Glutamatergic neuron (in vitro differentiated cells): ENCODE measurements around the gene RNF144A. TPM values are rescaled to one million over a fixed set of nuclear protein-coding genes. Genes with fewer than 3 reads are reported as not detected.
A peak's percentile ranks its signal among the peaks of the same experiment; 100 is the strongest.

Experiments
- DNase-seq: peaks from one replicate; pipeline ENCODE4 v3.0.0; 2022
- H3K27ac Mint-ChIP-seq: one replicate; pipeline ENCODE4 v1.8.0; 2020; ENCODE audit warnings: mild to moderate bottlenecking, mixed read lengths, inconsistent platforms; ENCODE audit not compliant: unreplicated experiment
- H3K27me3 Mint-ChIP-seq: one replicate; pipeline ENCODE4 v1.8.0; 2020; ENCODE audit warnings: mild to moderate bottlenecking, moderate library complexity, mixed read lengths, inconsistent platforms; ENCODE audit not compliant: unreplicated experiment
- H3K36me3 Mint-ChIP-seq: one replicate; pipeline ENCODE4 v1.8.0; 2020; ENCODE audit warnings: mild to moderate bottlenecking, mixed read lengths, inconsistent platforms; ENCODE audit not compliant: unreplicated experiment
- H3K4me1 Mint-ChIP-seq: one replicate; pipeline ENCODE4 v1.8.0; 2020; ENCODE audit warnings: mild to moderate bottlenecking, low read depth, mixed read lengths, inconsistent platforms; ENCODE audit not compliant: unreplicated experiment
- H3K4me3 Mint-ChIP-seq: one replicate; pipeline ENCODE4 v1.8.0; 2020; ENCODE audit warnings: mild to moderate bottlenecking, mixed read lengths, inconsistent platforms; ENCODE audit not compliant: unreplicated experiment
- H3K9me3 Mint-ChIP-seq: one replicate; pipeline ENCODE4 v1.8.0; 2020; ENCODE audit warnings: mild to moderate bottlenecking, moderate library complexity, mixed read lengths, inconsistent platforms; ENCODE audit not compliant: unreplicated experiment
- total RNA-seq: library from RNA; stranded (reverse); fragmentation: NEBNext Ultra II Directional; extraction: Animal tissue kit (Norgen Biotek cat#: 25700); gene quantifications from one replicate; pipeline ENCODE4 v1.2.1, GENCODE V29; 2021; ENCODE audit not compliant: unreplicated experiment
- TF ChIP-seq, protein P1 (sequence below): fragments of 200-600 bp; sonication (generic); IDR thresholded peaks from one replicate; pipeline ENCODE4 v1.5.0; 2021; ENCODE audit not compliant: partially characterized antibody, unreplicated experiment

RNF144A gene
- total RNA-seq, 1 donor from 2014 or later: 40.2 TPM

DNA sequence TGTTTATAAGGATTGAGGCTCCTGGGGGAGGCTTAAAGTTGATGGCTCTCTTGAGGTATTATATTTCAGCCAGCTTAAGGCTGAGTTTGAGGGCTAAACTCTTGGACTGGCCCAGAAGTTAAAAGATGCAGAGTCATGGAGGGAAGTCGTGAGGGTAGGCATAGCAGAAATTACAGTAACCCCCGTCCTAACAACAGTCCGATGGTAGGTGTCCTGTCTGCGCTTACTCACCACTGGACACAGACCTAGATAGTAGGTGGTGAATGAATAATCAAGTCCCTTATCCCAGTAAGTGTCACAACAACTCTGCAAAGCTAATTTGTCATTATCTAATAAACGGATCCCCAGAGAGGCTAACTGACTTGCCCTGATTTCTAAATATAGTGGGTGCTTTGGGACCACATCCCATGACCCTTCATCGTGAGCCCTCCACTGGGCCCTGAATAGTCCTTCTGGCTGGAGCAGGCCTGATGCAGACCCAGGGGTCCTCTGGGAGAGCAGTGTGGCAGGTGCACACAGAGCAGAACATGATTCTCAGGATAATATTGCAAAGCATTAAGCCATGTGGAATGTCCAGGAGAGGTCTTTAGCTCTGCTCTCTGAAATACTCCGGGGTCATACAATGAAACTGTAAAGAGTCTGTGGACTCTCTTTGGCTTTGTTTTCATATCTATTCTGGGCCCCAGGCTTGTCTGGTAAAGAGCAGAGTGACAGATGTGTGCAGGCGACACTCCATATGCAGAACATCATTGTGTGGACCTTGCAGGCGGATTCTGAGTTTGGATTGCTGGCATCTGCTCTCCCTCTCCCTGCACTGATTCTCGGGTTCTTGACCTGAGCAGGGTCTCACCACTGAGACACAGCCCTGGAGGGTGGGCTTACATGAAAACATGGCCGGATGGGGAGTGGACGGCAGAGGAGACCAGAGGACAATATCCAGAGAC lies 98.1 kb downstream of the RNF144A start:
- Mint-ChIP-seq H3K4me3 (peak overlapping the region; percentile 67), H3K27me3 (peaks cover 10% of the 10 kb centered on the region), H3K4me1 (peaks cover 68% of the 10 kb centered on the region), H3K27ac (peak overlapping the region; percentile 95), H3K9me3 (peaks cover 23% of the 10 kb centered on the region), H3K36me3 (peaks cover 10% of the 10 kb centered on the region)
- DNase-seq: peak; percentile 73
- TF ChIP-seq, protein P1, sequence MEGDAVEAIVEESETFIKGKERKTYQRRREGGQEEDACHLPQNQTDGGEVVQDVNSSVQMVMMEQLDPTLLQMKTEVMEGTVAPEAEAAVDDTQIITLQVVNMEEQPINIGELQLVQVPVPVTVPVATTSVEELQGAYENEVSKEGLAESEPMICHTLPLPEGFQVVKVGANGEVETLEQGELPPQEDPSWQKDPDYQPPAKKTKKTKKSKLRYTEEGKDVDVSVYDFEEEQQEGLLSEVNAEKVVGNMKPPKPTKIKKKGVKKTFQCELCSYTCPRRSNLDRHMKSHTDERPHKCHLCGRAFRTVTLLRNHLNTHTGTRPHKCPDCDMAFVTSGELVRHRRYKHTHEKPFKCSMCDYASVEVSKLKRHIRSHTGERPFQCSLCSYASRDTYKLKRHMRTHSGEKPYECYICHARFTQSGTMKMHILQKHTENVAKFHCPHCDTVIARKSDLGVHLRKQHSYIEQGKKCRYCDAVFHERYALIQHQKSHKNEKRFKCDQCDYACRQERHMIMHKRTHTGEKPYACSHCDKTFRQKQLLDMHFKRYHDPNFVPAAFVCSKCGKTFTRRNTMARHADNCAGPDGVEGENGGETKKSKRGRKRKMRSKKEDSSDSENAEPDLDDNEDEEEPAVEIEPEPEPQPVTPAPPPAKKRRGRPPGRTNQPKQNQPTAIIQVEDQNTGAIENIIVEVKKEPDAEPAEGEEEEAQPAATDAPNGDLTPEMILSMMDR: no peak

DNA sequence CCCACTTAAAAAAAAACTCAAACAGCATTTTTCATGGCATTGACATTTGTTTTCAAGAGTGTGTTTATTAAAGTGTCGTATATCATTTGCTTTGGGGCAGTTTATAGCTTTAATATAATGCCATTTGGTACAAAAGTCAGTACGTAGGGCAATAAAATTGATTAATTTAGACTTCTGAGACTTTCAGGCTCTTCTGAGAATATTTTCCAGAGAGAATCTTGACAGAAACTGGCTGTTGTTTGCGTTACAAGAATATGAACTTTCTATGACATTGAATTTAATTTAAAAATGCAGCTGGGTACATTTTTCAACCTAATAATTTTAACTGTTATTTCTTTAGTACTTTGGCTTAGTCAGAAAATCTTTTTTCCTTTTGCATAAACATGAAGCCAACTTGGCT lies 98.9 kb downstream of the RNF144A start:
- H3K4me1 Mint-ChIP-seq: peaks cover 67% of the 10 kb centered on the region

DNA sequence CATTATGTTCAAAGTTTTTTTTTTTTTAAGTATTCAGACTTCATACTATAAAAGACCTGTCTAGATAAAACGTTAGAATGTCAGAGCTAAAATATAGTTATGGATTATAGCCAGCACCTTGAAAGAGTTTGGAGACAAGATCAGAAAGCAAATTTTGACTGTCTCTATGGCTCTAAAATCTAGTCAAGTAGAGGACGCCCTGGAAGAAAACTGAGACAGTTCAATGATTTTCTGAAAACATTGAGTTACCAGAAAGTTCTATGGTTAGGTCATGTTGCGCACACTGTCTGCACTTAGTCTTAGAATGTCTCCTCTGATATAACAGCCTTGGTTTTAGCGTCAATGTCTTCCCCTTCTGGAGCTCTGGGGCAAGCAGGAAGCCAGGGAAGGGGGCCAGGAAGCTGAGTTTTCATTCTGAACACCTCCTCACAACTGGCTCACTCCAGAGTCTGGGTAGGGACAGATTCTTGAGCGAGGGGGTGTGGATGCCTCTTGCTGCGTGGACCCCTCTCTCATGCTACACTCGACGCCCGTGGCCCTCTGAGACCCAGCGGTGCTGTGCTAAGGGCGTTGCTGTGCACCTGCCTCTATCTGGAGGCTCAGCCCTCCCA lies 99.5 kb downstream of the RNF144A start:
- Mint-ChIP-seq H3K27ac (no peak overlapping the region), H3K36me3 (peaks cover 10% of the 10 kb centered on the region), H3K9me3 (peaks cover 23% of the 10 kb centered on the region), H3K27me3 (peaks cover 10% of the 10 kb centered on the region), H3K4me3 (no peak overlapping the region), H3K4me1 (peaks cover 72% of the 10 kb centered on the region)
- TF ChIP-seq, protein P1: no peak
- DNase-seq: no peak

More for the DNA sequence above, 98.9 kb downstream of the RNF144A start:
- H3K27me3 Mint-ChIP-seq: peaks cover 10% of the 10 kb centered on the region
- no peak overlapping the region for H3K4me3 Mint-ChIP-seq
- no peak for DNase-seq
- H3K36me3 Mint-ChIP-seq: peaks cover 10% of the 10 kb centered on the region
- H3K27ac Mint-ChIP-seq: no peak overlapping the region
- TF ChIP-seq, protein P1: no peak
- H3K9me3 Mint-ChIP-seq: peaks cover 23% of the 10 kb centered on the region

DNA sequence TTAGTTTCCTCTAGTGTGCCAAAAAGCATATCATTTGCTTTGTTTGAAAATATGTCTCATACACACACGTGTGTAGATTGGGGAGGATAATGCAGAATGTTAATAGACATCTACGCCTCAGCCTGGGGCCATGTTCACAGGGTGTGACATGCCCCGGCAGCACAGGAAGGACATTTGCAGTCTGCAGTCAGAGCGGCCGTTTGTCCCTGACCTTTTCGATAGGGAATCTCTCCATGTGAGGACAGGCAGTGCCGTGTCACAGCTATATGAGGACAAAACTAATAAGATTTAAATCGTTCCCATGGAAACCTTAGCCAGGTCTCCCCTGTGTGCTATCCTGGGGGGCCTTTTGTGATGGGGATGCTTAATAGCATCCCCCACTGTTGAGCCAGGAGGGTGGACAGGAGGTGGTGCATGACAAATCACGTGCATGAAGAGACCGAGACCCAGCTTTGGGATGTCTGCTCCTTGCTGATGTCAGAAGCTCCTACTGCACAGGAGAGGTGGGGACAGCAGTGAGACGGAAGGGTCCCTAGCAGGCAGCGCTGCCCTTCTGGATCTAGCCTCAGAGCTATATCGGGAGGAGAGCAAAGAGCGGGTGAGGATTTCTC lies 100.6 kb downstream of the RNF144A start:
- peaks cover 10% of the 10 kb centered on the region for H3K36me3 Mint-ChIP-seq
- H3K4me3 Mint-ChIP-seq: no peak overlapping the region
- peaks cover 25% of the 10 kb centered on the region for H3K9me3 Mint-ChIP-seq
- H3K4me1 Mint-ChIP-seq: peaks cover 73% of the 10 kb centered on the region
- no peak overlapping the region for H3K27ac Mint-ChIP-seq
- H3K27me3 Mint-ChIP-seq: peaks cover 10% of the 10 kb centered on the region
- TF ChIP-seq, protein P1: no peak
- DNase-seq: no peak
